SH-SY5Y (cell line): ENCODE measurements around the gene MNAT1.

Source experiments
- GATA2 ChIP-seq: IDR thresholded peaks from 2 replicates; pipeline ENCODE4 v1.6.1; 2011; ENCODE audit warnings: mild to moderate bottlenecking, low read depth, low read length
- GATA3 ChIP-seq: IDR thresholded peaks from 2 replicates; pipeline ENCODE4 v1.6.1; 2011; ENCODE audit warnings: low read depth, mild to moderate bottlenecking, low read length, moderate library complexity

MNAT1 gene

GRCh38 chr14:60943637-60944032 is 209.1 kb downstream of the MNAT1 start:
- TF ChIP-seq GATA3 (no peak), GATA2 (no peak)

GRCh38 chr14:60944204-60944603 is 209.6 kb downstream of the MNAT1 start:
- no peak for TF ChIP-seq GATA3
- TF ChIP-seq GATA2: no peak

- TF ChIP-seq GATA2 (no peak), GATA3 (no peak)
Measured at GRCh38 chr14:60945984-60946383, 211.4 kb downstream of the MNAT1 start.

- TF ChIP-seq GATA3 (no peak), GATA2 (no peak)
Measured at GRCh38 chr14:60946773-60947172, 212.2 kb downstream of the MNAT1 start.

- TF ChIP-seq GATA2 (no peak), GATA3 (no peak)
Measured at GRCh38 chr14:60951776-60952435, 217.3 kb downstream of the MNAT1 start.

- no peak for TF ChIP-seq GATA2
- no peak for TF ChIP-seq GATA3
Measured at GRCh38 chr14:60956202-60956601, 221.6 kb downstream of the MNAT1 start.

GRCh38 chr14:60956632-60957031 is 222.1 kb downstream of the MNAT1 start:
- no peak for TF ChIP-seq GATA3
- TF ChIP-seq GATA2: no peak

- no peak for TF ChIP-seq GATA3
Measured at GRCh38 chr14:60958146-60958545, 223.6 kb downstream of the MNAT1 start.

- TF ChIP-seq GATA2: no peak
- TF ChIP-seq GATA3: no peak
Measured at GRCh38 chr14:60963761-60964160, 229.2 kb downstream of the MNAT1 start.

GRCh38 chr14:60964904-60965303 is 230.3 kb downstream of the MNAT1 start:
- no peak for TF ChIP-seq GATA3
- TF ChIP-seq GATA2: no peak

- TF ChIP-seq GATA3 (no peak), GATA2 (no peak)
Measured at GRCh38 chr14:60965402-60965801, 230.8 kb downstream of the MNAT1 start.

GRCh38 chr14:60968099-60968498 is 233.5 kb downstream of the MNAT1 start:
- TF ChIP-seq GATA2: no peak
- TF ChIP-seq GATA3: no peak

GRCh38 chr14:60968671-60969070 is 234.1 kb downstream of the MNAT1 start:
- no peak for TF ChIP-seq GATA2
- no peak for TF ChIP-seq GATA3

GRCh38 chr14:60970146-60970545 is 235.6 kb downstream of the MNAT1 start:
- no peak for TF ChIP-seq GATA2
- no peak for TF ChIP-seq GATA3

- TF ChIP-seq GATA3 (no peak), GATA2 (no peak)
Measured at GRCh38 chr14:60971271-60971670, 236.7 kb downstream of the MNAT1 start.

GRCh38 chr14:60972295-60972694 is 237.7 kb downstream of the MNAT1 start:
- TF ChIP-seq GATA3 (no peak), GATA2 (no peak)
